ENCODE data around the gene FBLN2.

GRCh38 chr3:13580256-13581023 is 31.5 kb downstream of the FBLN2 start:
- no peak for TF ChIP-seq CTCF (IDR thresholded peaks at IDR 0.05)
- no peak for TF ChIP-seq POLR2A (IDR thresholded peaks at IDR 0.05)
